ENCODE measurements around the gene B3GNT7. TPM values are rescaled to one million over a fixed set of nuclear protein-coding genes. Genes with fewer than 3 reads are reported as not detected.

Gene B3GNT7
- total and polyA plus RNA-seq, 2 of the 8 experiments (the other 6 are each of a cell fraction or from before 2014, with no cell fraction given) = 26.4 to 73.1 TPM

DNA sequence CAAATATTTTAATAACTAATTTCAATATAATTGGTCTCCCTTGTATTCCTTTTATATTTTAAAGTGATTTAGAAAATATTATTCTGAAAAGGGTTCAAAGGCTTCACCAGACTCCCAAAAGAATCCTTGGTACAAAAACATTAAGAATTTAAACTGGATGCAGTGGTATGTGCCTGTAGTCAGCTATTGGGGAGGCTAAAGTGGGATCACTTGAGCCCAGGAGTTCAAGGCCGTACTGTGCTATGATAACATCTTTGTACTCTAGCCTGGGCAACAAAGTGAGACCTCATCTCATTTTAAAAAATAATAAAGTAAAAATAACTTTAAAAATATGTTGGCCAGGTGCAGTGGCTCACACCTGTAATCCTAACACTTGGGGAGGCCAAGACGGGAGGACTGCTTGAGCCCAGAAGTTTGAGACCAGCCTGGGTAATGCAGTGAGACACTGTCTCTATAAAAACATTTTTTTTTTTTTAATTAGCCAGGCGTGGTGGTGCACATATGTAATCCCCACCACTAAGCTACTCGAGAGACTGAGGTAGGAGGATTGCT lies 54.1 kb downstream of the B3GNT7 start (continued):
- TF ChIP-seq CTCF (IDR thresholded peaks at IDR 0.05; ENCODE audit: control extremely low read depth in 1 of 3, insufficient read depth in 1 of 3, low read depth in 1 of 3, low read length in 3 of 3) (no peak), RXRA (IDR thresholded peaks at IDR 0.05; ENCODE audit: insufficient read depth, low read depth, low read length) (no peak), SIX5 (IDR thresholded peaks at IDR 0.05; ENCODE audit: low read depth, low read length) (no peak), GTF2F1 (IDR thresholded peaks at IDR 0.05; ENCODE audit: borderline replicate concordance, low read depth, low read length) (no peak)
